Stimulated activated effector memory CD8-positive, alpha-beta T cell treated with anti-CD3 and anti-CD28 coated beads, Interleukin-12 subunit alpha, Interleukin-12 subunit beta, amount 100 ng/mL, for 72 hours (primary cell): ENCODE results near the gene PBX3.

ENCODE experiments used
- ATAC-seq: fragments of 150-1000 bp; cut with Tn5 transposase; 2 replicates; pipeline ENCODE4 v1.10.0; 2021
- DNase-seq, 2 donors: peaks; one replicate each; pipeline ENCODE4 v3.0.0; 2021 to 2022; ENCODE audit warnings: low spot score in 2 of 2
- H3K27ac Mint-ChIP-seq: one replicate; pipeline ENCODE4 v1.8.0; 2022; ENCODE audit warnings: mild to moderate bottlenecking, mixed read lengths
- H3K36me3 Mint-ChIP-seq: one replicate; pipeline ENCODE4 v1.8.0; 2022; ENCODE audit warnings: mild to moderate bottlenecking, mixed read lengths
- H3K4me1 Mint-ChIP-seq: one replicate; pipeline ENCODE4 v1.8.0; 2022; ENCODE audit warnings: mixed read lengths
- H3K4me3 Mint-ChIP-seq: one replicate; pipeline ENCODE4 v1.8.0; 2022; ENCODE audit warnings: mild to moderate bottlenecking, mixed read lengths
- H3K9me3 Mint-ChIP-seq: one replicate; pipeline ENCODE4 v1.8.0; 2022; ENCODE audit warnings: mixed read lengths

The PBX3 gene

GRCh38 chr9:125904155-125904851 lies 157.1 kb downstream of the PBX3 start:
- Mint-ChIP-seq H3K4me3 (no peak overlapping the region), H3K27ac (no peak overlapping the region), H3K9me3 (no peaks in the 10 kb centered on the region), H3K4me1 (no peaks in the 10 kb centered on the region), H3K36me3 (no peaks in the 10 kb centered on the region)
- no peak for DNase-seq
- ATAC-seq: no peak

GRCh38 chr9:125906144-125906543 lies 159.0 kb downstream of the PBX3 start:
- Mint-ChIP-seq H3K36me3 (no peaks in the 10 kb centered on the region), H3K27ac (no peak overlapping the region), H3K4me3 (no peak overlapping the region), H3K9me3 (no peaks in the 10 kb centered on the region), H3K4me1 (no peaks in the 10 kb centered on the region)
- ATAC-seq (no peak), DNase-seq (no peak)

DNA sequence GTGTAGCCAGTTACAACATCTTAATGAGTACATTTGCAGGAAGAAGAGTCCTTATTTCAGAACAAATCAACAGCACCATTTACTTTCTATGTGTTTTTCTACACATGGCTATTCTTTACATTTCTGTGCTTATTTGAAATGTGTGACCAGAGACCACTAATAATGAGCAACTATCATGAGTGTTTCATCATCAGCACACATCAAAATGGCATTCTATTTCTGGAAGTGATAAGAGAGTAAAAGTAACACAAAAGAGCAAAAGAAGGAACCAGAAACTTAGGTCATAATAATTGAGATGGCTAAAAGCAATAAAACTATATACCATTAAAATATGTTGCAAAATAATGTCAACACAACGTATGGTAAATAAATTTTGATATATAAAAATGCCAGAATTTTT lies 159.7 kb downstream of the PBX3 start:
- H3K4me3 Mint-ChIP-seq: no peak overlapping the region
- no peaks in the 10 kb centered on the region for H3K9me3 Mint-ChIP-seq
- no peak for ATAC-seq
- no peaks in the 10 kb centered on the region for H3K4me1 Mint-ChIP-seq
- H3K36me3 Mint-ChIP-seq: no peaks in the 10 kb centered on the region
- no peak for DNase-seq
- H3K27ac Mint-ChIP-seq: no peak overlapping the region

DNA sequence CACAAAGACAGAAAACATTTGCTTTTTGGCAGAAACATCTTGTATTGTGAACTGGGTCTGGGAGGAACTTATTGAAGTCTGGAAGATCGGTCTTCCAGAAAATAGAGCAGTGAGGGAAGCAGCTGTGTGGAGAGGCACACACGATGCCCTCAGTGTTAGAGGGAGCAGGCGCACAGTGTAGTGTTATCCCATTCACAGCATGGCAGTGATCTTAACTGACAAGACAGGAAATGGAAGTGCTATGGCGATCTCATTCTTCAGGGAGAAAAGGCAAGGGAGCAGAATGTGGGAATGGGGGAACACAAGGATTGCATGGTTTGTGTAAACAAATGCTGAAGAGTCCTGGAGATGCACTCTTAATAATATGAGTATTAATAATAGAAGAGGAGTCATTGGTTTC lies 161.0 kb downstream of the PBX3 start:
- Mint-ChIP-seq H3K36me3 (no peaks in the 10 kb centered on the region), H3K9me3 (no peaks in the 10 kb centered on the region), H3K27ac (no peak overlapping the region), H3K4me1 (no peaks in the 10 kb centered on the region), H3K4me3 (no peak overlapping the region)
- ATAC-seq: no peak
- no peak for DNase-seq

DNA sequence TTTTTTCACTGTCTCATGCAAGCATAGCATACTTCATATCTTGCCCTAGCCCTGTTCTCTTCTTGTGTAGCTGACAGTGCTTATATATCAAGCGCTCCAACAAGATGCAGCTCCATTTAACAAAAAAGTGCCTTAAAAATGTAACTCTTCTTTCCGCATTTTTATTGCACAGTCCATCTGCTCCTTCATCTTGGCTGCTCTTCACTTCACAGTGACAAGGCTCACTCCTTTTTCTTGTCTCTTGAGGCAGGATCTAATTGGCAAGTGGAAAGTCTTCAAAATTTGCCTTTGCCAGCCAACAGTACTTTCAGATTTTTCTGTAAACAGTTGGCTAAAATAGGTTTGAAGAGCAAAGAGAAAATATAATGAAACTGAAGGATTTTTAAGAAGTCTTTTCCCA lies 161.8 kb downstream of the PBX3 start:
- H3K4me3 Mint-ChIP-seq: no peak overlapping the region
- no peaks in the 10 kb centered on the region for H3K4me1 Mint-ChIP-seq
- ATAC-seq (no peak), DNase-seq (no peak)
- no peaks in the 10 kb centered on the region for H3K36me3 Mint-ChIP-seq
- H3K27ac Mint-ChIP-seq: no peak overlapping the region
- no peaks in the 10 kb centered on the region for H3K9me3 Mint-ChIP-seq

GRCh38 chr9:125909459-125909858 lies 162.3 kb downstream of the PBX3 start:
- Mint-ChIP-seq H3K4me3 (no peak overlapping the region), H3K36me3 (no peaks in the 10 kb centered on the region), H3K4me1 (no peaks in the 10 kb centered on the region), H3K27ac (no peak overlapping the region), H3K9me3 (no peaks in the 10 kb centered on the region)
- DNase-seq: no peak
- no peak for ATAC-seq

DNA sequence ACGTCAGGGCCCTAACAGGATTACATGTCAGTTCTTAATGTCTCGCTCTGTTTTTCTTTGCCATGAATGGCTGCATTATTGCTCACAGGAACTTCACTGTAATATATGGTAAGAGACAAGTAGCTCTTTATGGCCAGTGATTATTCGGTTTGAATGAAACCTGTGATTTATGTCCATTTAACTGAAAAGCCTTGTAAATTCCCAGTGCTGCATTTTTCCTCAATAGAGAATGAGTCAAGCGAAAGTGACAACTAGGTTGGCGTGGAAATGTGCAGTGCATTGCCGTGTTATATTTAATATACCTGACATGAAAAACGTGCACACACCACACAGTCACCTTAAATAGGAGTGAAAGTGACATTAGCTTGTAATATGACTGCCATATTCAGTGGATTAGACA lies 163.1 kb downstream of the PBX3 start:
- no peaks in the 10 kb centered on the region for H3K4me1 Mint-ChIP-seq
- H3K9me3 Mint-ChIP-seq: no peaks in the 10 kb centered on the region
- ATAC-seq (no peak), DNase-seq (no peak)
- no peak overlapping the region for H3K4me3 Mint-ChIP-seq
- H3K27ac Mint-ChIP-seq: no peak overlapping the region
- H3K36me3 Mint-ChIP-seq: no peaks in the 10 kb centered on the region

DNA sequence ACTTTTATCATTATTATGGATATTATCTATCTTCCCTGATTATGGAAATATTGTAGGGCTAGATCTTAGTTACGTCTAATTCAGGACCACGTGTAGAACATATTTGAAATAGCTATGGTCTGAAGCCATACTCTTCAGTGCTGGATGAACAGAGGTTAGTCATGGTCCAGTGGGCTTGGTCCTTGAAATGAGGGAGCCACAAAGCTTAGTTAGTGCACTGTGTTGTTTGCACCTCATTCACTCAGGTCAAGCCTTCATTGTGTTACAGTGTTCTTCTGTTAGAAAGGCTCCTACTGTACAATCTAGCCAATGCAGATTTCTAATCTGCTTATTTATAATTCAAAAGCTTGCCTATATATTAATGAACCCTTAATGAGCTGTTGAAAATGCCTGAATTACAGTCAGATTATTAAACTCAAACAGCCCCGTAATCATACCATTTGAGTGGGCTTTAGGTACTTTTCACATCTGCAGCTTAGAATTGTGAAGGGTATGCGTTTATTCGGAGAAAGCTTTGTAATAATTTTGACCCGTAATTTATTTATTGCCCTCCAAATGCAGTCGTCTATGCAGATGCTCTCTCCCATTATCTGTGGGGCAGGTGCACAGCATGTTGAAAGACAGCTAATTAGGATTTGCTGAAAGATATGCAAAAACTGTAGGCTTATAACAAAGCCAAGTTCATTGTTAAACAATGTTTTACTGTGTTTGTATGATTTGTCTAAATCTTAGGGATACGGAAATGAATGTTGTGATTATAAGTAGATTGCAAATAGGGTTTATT lies 164.9 kb downstream of the PBX3 start:
- H3K4me1 Mint-ChIP-seq: no peaks in the 10 kb centered on the region
- DNase-seq (no peak), ATAC-seq (no peak)
- H3K4me3 Mint-ChIP-seq: no peak overlapping the region
- no peaks in the 10 kb centered on the region for H3K9me3 Mint-ChIP-seq
- no peak overlapping the region for H3K27ac Mint-ChIP-seq
- no peaks in the 10 kb centered on the region for H3K36me3 Mint-ChIP-seq

GRCh38 chr9:125912667-125913066 lies 165.5 kb downstream of the PBX3 start:
- no peak overlapping the region for H3K4me3 Mint-ChIP-seq
- no peaks in the 10 kb centered on the region for H3K36me3 Mint-ChIP-seq
- no peaks in the 10 kb centered on the region for H3K4me1 Mint-ChIP-seq
- DNase-seq: no peak
- no peak overlapping the region for H3K27ac Mint-ChIP-seq
- ATAC-seq: no peak
- no peaks in the 10 kb centered on the region for H3K9me3 Mint-ChIP-seq

DNA sequence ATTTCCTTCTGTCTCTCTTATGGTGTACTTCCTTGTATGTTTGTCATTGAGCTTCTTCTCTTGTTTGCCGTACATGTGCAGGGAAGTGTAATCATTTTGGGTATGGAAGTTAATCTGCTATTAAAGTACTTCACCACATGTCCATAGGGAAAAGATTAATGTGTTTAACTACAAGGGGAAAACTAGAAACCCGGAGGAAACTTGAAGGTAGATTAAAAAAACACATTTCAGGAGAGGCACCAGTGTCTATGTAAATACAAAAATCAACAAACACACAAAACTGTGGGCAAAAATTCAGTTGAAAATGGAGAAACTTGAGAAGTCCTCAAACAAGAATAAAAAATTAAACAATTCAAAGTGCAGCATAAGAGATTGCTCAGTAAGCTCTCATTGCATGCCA lies 166.4 kb downstream of the PBX3 start:
- no peaks in the 10 kb centered on the region for H3K36me3 Mint-ChIP-seq
- no peak overlapping the region for H3K4me3 Mint-ChIP-seq
- ATAC-seq (no peak), DNase-seq (no peak)
- H3K9me3 Mint-ChIP-seq: no peaks in the 10 kb centered on the region
- H3K27ac Mint-ChIP-seq: no peak overlapping the region
- H3K4me1 Mint-ChIP-seq: no peaks in the 10 kb centered on the region

GRCh38 chr9:125914411-125914810 lies 167.2 kb downstream of the PBX3 start:
- no peaks in the 10 kb centered on the region for H3K36me3 Mint-ChIP-seq
- H3K4me1 Mint-ChIP-seq: no peaks in the 10 kb centered on the region
- no peak overlapping the region for H3K27ac Mint-ChIP-seq
- H3K4me3 Mint-ChIP-seq: no peak overlapping the region
- ATAC-seq (no peak), DNase-seq (no peak)
- no peaks in the 10 kb centered on the region for H3K9me3 Mint-ChIP-seq

DNA sequence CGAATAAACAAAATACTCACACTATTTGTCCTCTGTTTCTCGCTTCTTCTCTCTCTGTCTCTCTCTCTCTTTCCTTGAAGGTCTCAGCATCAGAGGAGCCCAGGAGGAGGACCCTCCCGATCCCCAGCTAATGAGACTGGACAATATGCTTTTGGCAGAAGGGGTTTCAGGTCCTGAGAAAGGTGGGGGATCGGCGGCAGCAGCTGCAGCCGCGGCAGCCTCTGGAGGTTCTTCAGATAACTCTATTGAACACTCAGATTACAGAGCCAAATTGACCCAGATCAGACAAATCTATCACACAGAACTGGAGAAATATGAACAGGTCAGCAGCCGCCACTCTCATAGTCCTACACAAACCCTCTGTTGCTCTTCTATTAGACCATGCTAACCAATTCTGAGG lies 168.4 kb downstream of the PBX3 start:
- Mint-ChIP-seq H3K36me3 (no peaks in the 10 kb centered on the region), H3K4me1 (no peaks in the 10 kb centered on the region), H3K4me3 (no peak overlapping the region)

GRCh38 chr9:125919565-125919964 lies 172.4 kb downstream of the PBX3 start:
- Mint-ChIP-seq H3K36me3 (no peaks in the 10 kb centered on the region), H3K4me3 (no peak overlapping the region), H3K4me1 (no peaks in the 10 kb centered on the region), H3K9me3 (no peaks in the 10 kb centered on the region), H3K27ac (no peak overlapping the region)
- DNase-seq (no peak), ATAC-seq (no peak)

More for the DNA sequence above, 168.4 kb downstream of the PBX3 start:
- no peak for DNase-seq
- H3K27ac Mint-ChIP-seq: no peak overlapping the region
- H3K9me3 Mint-ChIP-seq: no peaks in the 10 kb centered on the region
- ATAC-seq: no peak

DNA sequence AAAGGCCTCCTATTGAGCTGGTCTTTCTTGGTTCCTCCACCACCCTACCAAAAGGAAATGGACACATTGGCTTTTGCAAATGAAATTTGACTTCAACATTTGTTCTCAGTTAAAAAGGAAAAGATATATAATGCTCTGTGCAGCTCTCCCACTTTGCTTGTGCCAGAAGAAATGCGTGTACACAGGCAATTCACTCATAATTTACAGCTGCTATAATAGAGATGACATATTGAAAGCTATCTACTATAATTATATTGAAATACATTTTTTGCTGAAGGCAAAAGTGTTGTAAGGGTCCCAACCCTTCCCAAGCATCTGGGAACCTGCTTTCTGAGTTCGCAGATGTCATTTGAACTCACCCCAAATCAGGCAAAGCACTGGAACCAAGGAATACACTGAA lies 173.2 kb downstream of the PBX3 start:
- ATAC-seq: no peak
- no peak for DNase-seq
- no peak overlapping the region for H3K4me3 Mint-ChIP-seq
- H3K27ac Mint-ChIP-seq: no peak overlapping the region
- H3K36me3 Mint-ChIP-seq: no peaks in the 10 kb centered on the region
- no peaks in the 10 kb centered on the region for H3K4me1 Mint-ChIP-seq
- no peaks in the 10 kb centered on the region for H3K9me3 Mint-ChIP-seq

DNA sequence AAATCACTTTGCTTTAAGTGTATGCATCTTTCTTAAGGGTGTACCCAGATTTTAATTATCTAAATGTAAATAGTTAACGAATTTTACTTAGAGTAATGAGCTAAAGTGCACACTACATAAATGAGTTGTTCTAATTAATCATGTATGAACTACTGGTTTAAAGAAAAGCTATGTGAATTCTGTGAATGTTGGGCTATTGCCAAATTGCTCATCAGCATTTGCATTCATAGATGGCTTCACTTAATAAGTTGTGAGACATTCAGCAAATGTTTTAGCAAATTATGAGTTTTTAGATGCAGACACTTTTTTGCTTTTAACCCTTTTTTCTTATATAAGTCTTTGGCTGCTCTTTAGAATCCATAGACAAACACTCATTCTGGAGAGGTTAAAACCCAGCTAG lies 175.7 kb downstream of the PBX3 start:
- Mint-ChIP-seq H3K27ac (no peak overlapping the region), H3K4me1 (no peaks in the 10 kb centered on the region), H3K4me3 (no peak overlapping the region), H3K36me3 (no peaks in the 10 kb centered on the region), H3K9me3 (no peaks in the 10 kb centered on the region)
- DNase-seq (no peak), ATAC-seq (no peak)

DNA sequence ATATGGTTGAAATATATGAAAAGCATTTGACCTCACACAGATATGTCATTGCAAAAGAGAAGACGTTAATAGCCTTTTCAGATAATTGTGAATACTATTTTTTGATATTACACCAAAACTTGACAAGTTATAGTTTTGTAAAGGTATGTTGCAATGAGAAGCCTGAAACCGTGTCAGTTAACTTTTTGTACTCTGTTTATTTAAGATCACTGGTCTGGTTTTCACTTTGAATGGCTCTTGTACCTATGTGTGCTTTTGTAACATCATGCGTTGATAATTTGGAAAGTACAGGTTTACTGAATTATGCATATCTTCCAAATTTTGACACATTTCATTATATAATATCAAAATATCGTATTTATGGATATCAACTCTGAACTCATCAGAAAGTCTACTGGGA lies 177.2 kb downstream of the PBX3 start:
- no peaks in the 10 kb centered on the region for H3K4me1 Mint-ChIP-seq
- no peaks in the 10 kb centered on the region for H3K9me3 Mint-ChIP-seq
- DNase-seq: no peak
- no peak for ATAC-seq
- no peak overlapping the region for H3K27ac Mint-ChIP-seq
- H3K4me3 Mint-ChIP-seq: no peak overlapping the region
- H3K36me3 Mint-ChIP-seq: no peaks in the 10 kb centered on the region
